Measurements from ENCODE around the gene CCDC12.

Gene CCDC12

DNA sequence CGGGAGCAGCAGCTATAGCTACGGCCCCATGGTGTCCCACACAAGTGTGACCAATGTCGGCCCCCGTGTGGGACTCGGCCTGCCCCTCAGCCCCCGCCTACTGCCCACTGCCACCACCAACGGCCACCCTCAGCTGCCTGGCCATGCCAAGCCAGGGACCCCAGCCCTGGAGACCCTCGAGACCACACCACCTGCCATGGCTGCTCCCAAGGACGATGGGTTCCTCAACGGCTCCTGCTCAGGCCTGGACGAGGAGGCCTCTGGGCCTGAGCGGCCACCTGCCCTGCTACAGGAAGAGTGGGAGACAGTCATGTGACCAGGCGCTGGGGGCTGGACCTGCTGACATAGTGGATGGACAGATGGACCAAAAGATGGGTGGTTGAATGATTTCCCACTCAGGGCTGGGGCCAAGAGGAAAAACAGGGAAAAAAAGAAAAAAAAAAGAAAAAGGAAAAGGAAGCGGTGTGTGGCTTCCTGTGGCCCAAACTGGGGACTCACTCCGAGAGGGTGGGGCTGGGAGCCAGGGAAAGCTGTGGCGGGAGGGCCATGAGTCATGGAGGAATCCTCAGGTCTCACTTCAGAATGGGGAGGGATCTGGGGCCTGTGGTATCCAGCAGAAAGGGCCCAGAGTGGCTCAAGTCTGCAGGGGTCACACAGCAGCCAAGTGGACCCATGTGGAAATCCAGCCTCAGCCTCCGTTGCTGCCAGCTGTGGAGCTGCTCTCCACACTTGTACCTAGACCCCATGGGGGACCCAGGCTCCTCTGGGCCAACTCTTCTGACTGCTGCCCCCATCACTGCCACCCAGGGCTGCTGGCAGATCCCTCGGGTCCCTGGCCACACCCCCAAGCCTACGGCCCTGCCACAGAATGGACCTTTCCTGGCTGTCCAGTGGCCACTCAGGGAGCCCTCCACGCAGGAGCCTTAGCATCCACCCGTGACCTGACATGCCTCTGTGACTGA is 72.9 kb downstream of the CCDC12 start:
- TF ChIP-seq, protein P1, sequence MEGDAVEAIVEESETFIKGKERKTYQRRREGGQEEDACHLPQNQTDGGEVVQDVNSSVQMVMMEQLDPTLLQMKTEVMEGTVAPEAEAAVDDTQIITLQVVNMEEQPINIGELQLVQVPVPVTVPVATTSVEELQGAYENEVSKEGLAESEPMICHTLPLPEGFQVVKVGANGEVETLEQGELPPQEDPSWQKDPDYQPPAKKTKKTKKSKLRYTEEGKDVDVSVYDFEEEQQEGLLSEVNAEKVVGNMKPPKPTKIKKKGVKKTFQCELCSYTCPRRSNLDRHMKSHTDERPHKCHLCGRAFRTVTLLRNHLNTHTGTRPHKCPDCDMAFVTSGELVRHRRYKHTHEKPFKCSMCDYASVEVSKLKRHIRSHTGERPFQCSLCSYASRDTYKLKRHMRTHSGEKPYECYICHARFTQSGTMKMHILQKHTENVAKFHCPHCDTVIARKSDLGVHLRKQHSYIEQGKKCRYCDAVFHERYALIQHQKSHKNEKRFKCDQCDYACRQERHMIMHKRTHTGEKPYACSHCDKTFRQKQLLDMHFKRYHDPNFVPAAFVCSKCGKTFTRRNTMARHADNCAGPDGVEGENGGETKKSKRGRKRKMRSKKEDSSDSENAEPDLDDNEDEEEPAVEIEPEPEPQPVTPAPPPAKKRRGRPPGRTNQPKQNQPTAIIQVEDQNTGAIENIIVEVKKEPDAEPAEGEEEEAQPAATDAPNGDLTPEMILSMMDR (IDR thresholded peaks at IDR 0.05), result no peak
- no peak for TF ChIP-seq ZFX (IDR thresholded peaks at IDR 0.05; ENCODE audit: borderline replicate concordance)
- H3K27ac ChIP-seq, result no peak overlapping the region

DNA sequence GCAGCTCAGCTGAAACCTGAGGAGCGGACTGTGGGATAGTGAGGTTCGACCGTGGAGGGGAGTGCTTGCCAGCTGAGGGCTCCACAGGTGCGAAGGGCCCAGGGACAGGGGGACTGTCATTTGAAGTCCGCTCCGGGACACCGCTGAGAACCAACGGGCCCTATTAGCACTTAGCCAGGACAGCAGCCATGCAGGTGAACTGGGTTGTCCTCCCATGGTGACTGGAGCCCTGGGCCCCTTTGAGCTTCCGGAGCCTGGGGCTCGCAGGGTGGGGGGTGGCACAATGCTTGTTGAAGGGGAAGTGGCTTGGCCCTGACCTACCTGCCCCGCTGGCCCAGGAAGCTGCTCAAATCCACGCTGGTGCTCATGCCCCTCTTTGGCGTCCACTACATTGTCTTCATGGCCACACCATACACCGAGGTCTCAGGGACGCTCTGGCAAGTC is 74.3 kb downstream of the CCDC12 start:
- no peak for TF ChIP-seq ZFX (IDR thresholded peaks at IDR 0.05; ENCODE audit: borderline replicate concordance)
- TF ChIP-seq, protein P1 (IDR thresholded peaks at IDR 0.05), result no peak

DNA sequence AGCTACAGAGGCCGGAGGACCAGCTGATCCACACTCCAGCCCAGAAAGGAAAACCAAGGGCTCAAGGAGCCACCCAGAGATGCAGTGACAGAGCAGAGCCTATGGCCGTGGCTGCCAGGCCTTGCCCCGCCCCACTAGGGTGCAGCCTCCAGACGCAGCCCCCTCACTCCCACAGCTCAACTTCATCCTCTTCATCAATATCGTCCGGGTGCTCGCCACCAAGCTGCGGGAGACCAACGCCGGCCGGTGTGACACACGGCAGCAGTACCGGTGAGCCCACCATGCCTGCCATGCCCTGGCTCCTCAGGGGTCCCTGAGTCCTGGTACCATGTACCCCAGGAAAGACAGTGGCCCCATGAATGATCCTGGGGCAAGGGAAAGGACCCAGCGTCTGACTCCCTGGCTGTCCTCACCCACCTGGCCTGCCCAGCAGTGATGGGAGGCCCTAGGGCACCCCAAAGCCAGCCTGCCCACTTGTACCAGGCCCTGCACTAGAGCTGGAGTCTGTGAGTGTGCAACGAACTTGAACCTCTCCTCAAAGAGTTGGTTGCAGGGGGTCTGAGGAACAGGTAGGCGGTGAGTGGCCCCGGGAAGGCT is 74.9 kb downstream of the CCDC12 start:
- TF ChIP-seq ZFX (IDR thresholded peaks at IDR 0.05; ENCODE audit: borderline replicate concordance), result no peak
- TF ChIP-seq, protein P1 (IDR thresholded peaks at IDR 0.05), result no peak

More for the DNA sequence above, 74.3 kb downstream of the CCDC12 start:
- H3K27ac ChIP-seq, result no peak overlapping the region

DNA sequence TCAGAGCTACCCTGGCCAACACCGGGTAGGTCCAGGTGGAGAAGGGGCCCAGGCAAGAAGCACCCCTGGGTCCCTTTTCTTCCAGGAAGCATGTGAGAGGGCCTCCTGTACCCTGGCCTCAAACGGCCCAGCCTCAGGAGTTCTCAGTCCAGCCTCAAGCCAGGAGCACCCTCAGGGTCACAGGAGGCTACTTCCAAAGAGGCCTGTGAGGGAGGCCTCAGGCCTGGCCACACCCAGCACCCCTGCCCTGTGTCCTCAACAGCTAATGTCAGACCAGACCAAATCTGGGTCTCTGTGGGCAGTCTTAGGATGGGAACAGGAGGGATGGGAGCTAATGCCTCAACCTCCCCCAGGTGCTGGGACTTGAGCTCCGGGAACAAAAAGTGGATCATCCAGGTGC is 75.5 kb downstream of the CCDC12 start:
- no peak for TF ChIP-seq ZFX (IDR thresholded peaks at IDR 0.05; ENCODE audit: borderline replicate concordance)
- TF ChIP-seq, protein P1 (IDR thresholded peaks at IDR 0.05), result no peak
- no peak overlapping the region for H3K27ac ChIP-seq

More for the DNA sequence above, 74.9 kb downstream of the CCDC12 start:
- H3K27ac ChIP-seq, result no peak overlapping the region

DNA sequence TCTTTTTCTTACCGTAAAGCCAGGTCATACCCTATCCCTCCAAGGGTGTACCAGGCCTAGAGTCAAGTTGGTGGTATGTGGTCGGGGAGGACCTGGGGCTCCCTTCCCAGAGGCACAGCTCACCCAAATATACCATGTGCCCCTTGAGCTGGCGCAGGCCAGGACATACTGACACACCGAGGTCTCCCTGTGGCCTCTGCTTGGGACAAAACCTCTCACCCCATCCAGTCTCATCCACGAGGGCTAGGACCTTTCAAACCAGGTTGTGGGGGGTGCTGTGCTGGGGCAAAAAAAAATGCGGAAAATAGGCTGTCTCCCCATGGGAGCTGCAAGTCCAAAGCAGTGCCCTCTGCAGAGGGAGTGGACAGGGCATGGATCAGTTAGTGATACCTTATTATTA is 76.2 kb downstream of the CCDC12 start:
- H3K27ac ChIP-seq, result no peak overlapping the region
- TF ChIP-seq ZFX (IDR thresholded peaks at IDR 0.05; ENCODE audit: borderline replicate concordance), result no peak
- TF ChIP-seq, protein P1 (IDR thresholded peaks at IDR 0.05), result no peak

DNA sequence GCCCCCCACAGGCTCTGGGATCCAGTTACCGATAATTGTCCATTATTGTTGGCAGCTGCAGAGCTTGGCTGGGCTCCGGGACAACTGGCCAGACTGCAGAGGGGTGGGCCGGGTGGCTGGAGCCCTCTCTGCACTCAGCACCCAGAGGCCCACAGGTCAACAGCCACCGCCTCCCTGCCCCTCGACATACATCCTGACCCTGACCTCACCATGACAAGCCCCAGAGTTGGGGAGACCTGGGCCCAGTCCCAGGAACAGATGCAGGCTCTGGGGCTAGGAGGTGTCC is 76.6 kb downstream of the CCDC12 start:
- no peak for TF ChIP-seq ZFX (IDR thresholded peaks at IDR 0.05; ENCODE audit: borderline replicate concordance)
- TF ChIP-seq, protein P1 (IDR thresholded peaks at IDR 0.05), result no peak
- H3K27ac ChIP-seq, result no peak overlapping the region
